Uterus (tissue), 4 donors: ENCODE measurements around the gene FCHO2. TPM values are rescaled to one million over a fixed set of nuclear protein-coding genes. Genes with fewer than 3 reads are reported as not detected.

Source experiments
- DNase-seq, 2 donors: peaks; one replicate each; pipeline ENCODE4 v3.0.0-alpha.2; 2019 to 2020
- H3K27ac ChIP-seq, 2 donors: fragments of 200-600 bp; sonication (generic); 1 replicate in 1 of 2; 2 replicates in 1 of 2; pipeline ENCODE4 v1.5.1; 2016 to 2018
- H3K27me3 ChIP-seq, 2 donors: fragments of 200-600 bp; sonication (generic); one replicate each; pipeline ENCODE4 v1.5.1; 2018 to 2019; ENCODE audit warnings: control low read depth in 1 of 2
- H3K36me3 ChIP-seq, 2 donors: fragments of 200-600 bp; sonication (generic); one replicate each; pipeline ENCODE4 v1.5.1; 2019; ENCODE audit warnings: control low read depth in 1 of 2
- H3K4me1 ChIP-seq, 2 donors: fragments of 200-600 bp; sonication (generic); one replicate each; pipeline ENCODE4 v1.5.1; 2018 to 2019; ENCODE audit warnings: control low read depth in 1 of 2
- H3K4me3 ChIP-seq, 2 donors: fragments of 200-600 bp; sonication (generic); 1 replicate in 1 of 2; 2 replicates in 1 of 2; pipeline ENCODE4 v1.5.1; 2018 to 2019; ENCODE audit warnings: mild to moderate bottlenecking in 1 of 2
- H3K9me3 ChIP-seq, 2 donors: fragments of 200-600 bp; sonication (generic); one replicate each; pipeline ENCODE4 v1.5.1; 2019; ENCODE audit warnings: control low read depth in 1 of 2
- CTCF ChIP-seq, 4 experiments: fragments of 200-600 bp in 2 of 4; fragments of 450-650 bp in 2 of 4; sonication (generic) in 2 of 4; IDR thresholded peaks; one replicate each; pipeline ENCODE4 v1.5.1; 2016 to 2019; ENCODE audit warnings: antibody characterized with exemption in 4 of 4, mild to moderate bottlenecking in 2 of 4, moderate library complexity in 1 of 4
- POLR2A ChIP-seq, 2 donors: fragments of 450-650 bp; IDR thresholded peaks; one replicate each; pipeline ENCODE4 v1.6.1; 2016; ENCODE audit warnings: antibody characterized with exemption in 2 of 2, mild to moderate bottlenecking in 1 of 2, moderate library complexity in 1 of 2
- intact Hi-C: fragments of 100-400 bp; cut with DNase I; formaldehyde crosslinking; loops from one replicate; pipeline ENCODE4 v1.15.1; 2023; ENCODE audit warnings: low total_unique reads
- total RNA-seq, 4 donors: library from RNA; depleted of rRNA in 3 of 4; stranded (reverse); fragments of >200 nt in 3 of 4; gene quantifications; one replicate each; pipeline versions ENCODE4 v1.1.0 to v1.2.4, GENCODE V29; 2014 to 2023
- donor health status: DM: yes; HTN: yes; CAD: no.

FCHO2 gene
- total RNA-seq, 4 donors from 2014 or later = 26.8 to 141 (median 57.2) TPM

GRCh38 chr5:73119451-73120157, 163.8 kb downstream of the FCHO2 start:
- Histone ChIP-seq H3K27me3 (no peaks in the 10 kb centered on the region), H3K36me3 (no peaks in the 10 kb centered on the region), H3K4me1 (peaks cover 0 to 10% of the 10 kb centered on the region in 2 donors), H3K4me3 (no peak overlapping the region), H3K27ac (no peak overlapping the region), H3K9me3 (no peaks in the 10 kb centered on the region)
- TF ChIP-seq CTCF (IDR thresholded peaks at IDR 0.05) (no peak), POLR2A (IDR thresholded peaks at IDR 0.05) (no peak)
- intact Hi-C loops = no loop called here
- DNase-seq = no peak

- H3K36me3 ChIP-seq = no peaks in the 10 kb centered on the region
- no peaks in the 10 kb centered on the region for H3K27me3 ChIP-seq
- intact Hi-C loops = no loop called here
- no peaks in the 10 kb centered on the region for H3K9me3 ChIP-seq
- peak in 1 of 2 donors; percentile 15 for DNase-seq
- peaks cover 0 to 10% of the 10 kb centered on the region in 2 donors for H3K4me1 ChIP-seq
- no peak within 1 kb of the TSS for H3K27ac ChIP-seq
- H3K4me3 ChIP-seq = peak within 1 kb of the TSS in 1 of 2 donors; percentile 32
- no peak for TF ChIP-seq CTCF (IDR thresholded peaks at IDR 0.05)
Observed at GRCh38 chr5:73120222-73121118, 164.6 kb downstream of the FCHO2 start, which contains the start of gene TMEM171. TMEM171 (plus strand) TSS chr5:73120575; CDS start chr5:73123374, 2,799 bp downstream.

GRCh38 chr5:73121119-73121463, 165.2 kb downstream of the FCHO2 start:
- no peak overlapping the region for H3K4me3 ChIP-seq
- peaks cover 0 to 10% of the 10 kb centered on the region in 2 donors for H3K4me1 ChIP-seq
- TF ChIP-seq POLR2A (IDR thresholded peaks at IDR 0.05) = no peak
- no peak for TF ChIP-seq CTCF (IDR thresholded peaks at IDR 0.05)
- no peak for DNase-seq
- intact Hi-C loops = no loop called here
- no peaks in the 10 kb centered on the region for H3K36me3 ChIP-seq
- H3K27me3 ChIP-seq = no peaks in the 10 kb centered on the region
- no peaks in the 10 kb centered on the region for H3K9me3 ChIP-seq
- H3K27ac ChIP-seq = no peak overlapping the region

- Histone ChIP-seq H3K27me3 (no peaks in the 10 kb centered on the region), H3K9me3 (no peaks in the 10 kb centered on the region), H3K36me3 (no peaks in the 10 kb centered on the region), H3K27ac (no peak overlapping the region), H3K4me1 (peaks cover 0 to 10% of the 10 kb centered on the region in 2 donors), H3K4me3 (no peak overlapping the region)
- TF ChIP-seq CTCF (IDR thresholded peaks at IDR 0.05) = no peak
- no peak for TF ChIP-seq POLR2A (IDR thresholded peaks at IDR 0.05)
- intact Hi-C loops = no loop called here
- DNase-seq = no peak
Observed at GRCh38 chr5:73122875-73123810, 167.3 kb downstream of the FCHO2 start.
